Activated CD4-positive, alpha-beta T cell treated with anti-CD3 and anti-CD28 coated beads for 48 hours (primary cell): Measurements from ENCODE around the gene SPCS1.
"Not testable (repeated sequence)": the region's sequence is repeated elsewhere in the genome, so short reads cannot be mapped to it uniquely, and the experiment has no call there.

Experiments
- DNase-seq: peaks from one replicate; pipeline ENCODE4 v3.0.0-alpha.2; 2020

SPCS1 gene

DNA sequence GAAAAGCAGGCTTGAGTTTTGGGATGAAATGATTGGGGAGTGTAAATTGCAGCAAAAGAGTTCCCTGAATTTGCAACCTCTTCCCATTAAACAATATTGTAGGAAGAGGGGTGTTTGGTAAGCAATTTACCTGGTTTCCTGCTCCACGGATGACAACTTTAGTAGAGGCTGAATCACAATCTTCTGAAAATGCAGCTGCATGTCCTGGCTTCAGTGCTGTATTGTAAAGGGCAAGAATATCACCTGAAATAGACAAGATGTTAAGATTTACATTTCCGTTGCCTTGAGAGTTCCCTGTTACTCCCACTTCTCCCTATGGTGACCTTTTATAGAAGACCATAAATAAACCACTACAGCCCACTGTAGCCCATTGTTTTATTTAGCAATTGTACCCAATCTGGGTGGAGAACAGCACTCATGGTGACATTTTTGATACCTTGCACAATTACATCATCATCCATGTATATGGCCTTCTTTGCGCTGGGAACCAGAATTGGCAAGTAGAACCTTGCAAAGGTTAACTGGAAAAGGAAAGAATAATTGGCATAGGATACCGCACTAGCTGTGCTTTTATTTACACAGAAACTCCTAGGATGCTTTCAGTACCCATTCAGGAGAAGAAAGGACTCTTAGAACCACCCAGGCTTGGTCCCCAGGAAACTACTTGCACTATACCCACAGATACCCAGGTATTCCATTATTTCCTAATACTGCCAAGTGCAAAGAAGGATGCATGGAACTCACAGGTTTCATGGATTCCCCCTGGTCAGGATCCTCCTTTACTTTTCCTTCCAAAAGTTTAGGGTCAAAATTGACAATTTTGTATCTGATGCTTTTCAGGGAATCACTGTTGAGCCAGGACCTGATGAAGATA is 9.9 kb upstream of the SPCS1 start:
- no peak for DNase-seq

- no peak for DNase-seq
Observed at GRCh38 chr3:52696830-52697631, 8.9 kb upstream of the SPCS1 start.

GRCh38 chr3:52697632-52697965 is 8.3 kb upstream of the SPCS1 start:
- no peak for DNase-seq

GRCh38 chr3:52703341-52703740 is 2.6 kb upstream of the SPCS1 start:
- no peak for DNase-seq

DNA sequence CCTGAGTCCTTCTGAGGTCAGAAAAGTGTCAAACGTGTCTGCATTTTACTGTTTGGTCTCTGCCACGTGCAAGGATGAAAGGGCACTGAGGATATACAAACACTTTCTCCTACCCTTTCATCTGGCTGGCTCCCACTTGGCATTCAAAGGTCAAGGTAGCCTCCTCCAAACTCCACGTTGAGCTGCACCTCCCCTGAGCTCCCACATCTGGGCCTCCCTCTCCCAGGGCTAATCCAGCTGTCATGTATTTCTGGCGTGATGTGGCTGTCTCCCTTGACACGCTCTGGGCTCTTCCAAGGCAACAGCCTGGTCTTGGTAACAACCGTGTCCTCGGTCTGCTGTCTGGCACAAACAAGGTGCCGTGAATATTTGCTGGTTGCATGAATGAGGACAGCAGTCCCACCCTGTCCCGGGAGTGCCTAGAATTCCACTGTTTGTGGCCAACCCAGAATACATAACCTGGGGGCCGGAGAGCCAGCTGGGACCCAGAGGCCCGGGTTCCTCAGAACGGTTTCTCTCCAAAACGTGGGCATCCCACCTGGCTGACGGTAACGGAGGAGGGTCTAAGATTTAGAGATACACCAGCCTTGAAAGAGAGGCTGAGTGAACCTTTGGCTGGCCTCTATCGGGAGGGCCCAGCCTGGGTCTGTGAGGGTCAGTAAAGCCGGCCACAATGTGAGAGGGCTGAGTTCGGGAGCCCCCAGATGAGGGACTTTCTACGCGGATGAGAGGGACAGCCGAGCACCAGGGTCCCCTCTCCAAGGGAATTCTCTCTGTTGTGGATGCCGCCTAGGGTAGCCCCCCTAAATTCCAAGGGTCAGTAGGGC is 1.1 kb upstream of the SPCS1 start:
- peak; percentile 23 for DNase-seq

GRCh38 chr3:52705438-52705687 is 543 bp upstream of the SPCS1 start:
- no peak for DNase-seq

GRCh38 chr3:52707585-52707984 is 1.7 kb downstream of the SPCS1 start:
- no peak for DNase-seq

GRCh38 chr3:52710512-52710911 is 4.6 kb downstream of the SPCS1 start:
- no peak for DNase-seq

- DNase-seq: no peak
Observed at GRCh38 chr3:52712291-52713212, 6.6 kb downstream of the SPCS1 start.

DNA sequence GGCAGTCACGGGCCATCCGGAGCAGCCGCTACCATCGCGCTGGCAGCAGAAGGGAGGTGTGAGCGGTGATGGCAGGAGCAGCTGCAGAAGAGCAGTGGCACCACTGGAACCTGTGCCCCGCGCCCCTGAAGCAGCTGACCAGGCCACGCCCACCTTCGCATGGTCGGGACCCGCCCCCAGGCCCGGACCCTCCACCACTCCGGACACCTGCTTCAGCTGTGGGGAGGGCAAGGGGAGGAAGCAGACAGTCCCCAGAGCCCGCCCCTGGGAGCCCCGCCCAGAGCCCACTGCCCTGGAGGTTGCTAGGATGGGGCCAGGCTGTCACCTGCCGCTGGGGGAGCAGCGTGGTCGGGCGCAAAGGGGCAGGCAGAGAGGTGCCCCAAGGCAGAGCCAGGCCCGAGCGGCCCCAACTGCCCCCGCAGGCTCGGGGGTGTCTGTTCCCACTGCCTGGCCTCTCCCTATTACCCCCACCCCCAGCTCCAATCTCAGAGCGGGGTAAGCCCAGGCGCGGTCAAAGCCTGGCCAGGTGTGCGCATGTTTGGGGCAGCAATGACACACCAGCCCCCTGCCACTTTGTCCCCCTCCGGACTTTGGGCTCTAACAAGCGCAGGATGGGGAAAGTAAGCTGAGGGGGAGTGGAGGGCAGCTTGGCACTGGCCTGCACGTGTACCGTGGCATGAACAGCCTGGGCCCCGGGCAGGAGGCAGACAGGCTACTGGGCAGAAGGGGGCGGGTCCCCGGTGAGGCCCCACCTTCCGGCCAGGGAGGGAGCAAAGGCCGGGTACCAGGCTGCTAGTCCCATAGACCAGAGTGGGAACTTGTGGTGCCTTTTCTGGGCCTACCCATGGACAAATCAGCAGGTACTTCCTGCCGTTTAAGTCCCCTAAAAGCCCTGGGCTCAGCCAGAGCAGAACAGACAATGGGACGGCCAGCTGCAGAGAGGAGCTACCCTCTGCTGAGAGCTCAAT is 8.7 kb downstream of the SPCS1 start:
- no peak for DNase-seq

DNA sequence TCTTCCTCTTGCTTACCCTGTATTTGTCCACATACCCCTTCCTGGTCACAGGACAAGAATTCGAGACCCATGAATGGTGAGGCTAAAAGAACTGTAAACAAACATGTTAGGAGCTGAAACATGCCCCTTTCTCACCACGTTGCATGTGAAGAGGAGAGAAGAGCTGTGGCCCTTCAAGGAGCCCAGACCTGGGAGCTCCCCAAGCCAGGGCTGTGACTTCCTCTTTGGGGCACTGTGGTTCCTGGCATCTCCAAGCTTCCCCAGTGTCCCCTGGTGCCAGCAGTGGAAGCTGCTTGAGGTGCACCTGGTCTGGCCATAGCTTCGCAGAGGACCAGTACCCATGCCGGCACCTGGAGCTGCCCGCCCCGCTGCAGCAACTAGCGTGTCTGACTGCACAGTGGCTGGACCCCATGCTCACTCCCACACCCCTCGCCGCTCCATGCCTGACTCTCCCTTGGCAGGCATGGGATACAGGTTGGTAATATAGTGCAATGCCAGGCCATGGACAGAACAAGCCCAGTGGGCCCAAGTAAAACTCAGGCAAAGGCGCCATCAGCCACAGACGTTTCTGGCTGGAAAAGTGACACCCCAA is 9.9 kb downstream of the SPCS1 start:
- DNase-seq: no peak

DNA sequence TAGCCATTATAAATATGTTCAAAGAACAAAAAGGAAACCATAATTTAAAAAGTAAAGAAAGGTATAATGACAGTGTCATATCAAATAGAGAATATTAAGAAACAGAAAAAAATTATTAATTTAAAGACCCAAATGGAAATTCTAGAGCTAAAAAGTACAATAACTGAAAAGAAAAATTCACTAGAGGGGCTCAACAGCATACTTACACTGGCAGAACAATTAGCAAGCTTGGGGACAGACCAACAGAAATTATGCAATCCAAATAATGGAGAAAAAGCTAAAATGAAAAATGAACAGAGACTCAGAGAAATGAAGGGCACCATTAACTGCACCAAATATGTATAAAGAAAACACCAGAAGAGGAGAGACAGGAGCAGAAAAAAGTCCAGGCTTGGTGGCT is 13.7 kb downstream of the SPCS1 start:
- no peak for DNase-seq

- DNase-seq: no peak
Observed at GRCh38 chr3:52721002-52721729, 15.3 kb downstream of the SPCS1 start.

DNA sequence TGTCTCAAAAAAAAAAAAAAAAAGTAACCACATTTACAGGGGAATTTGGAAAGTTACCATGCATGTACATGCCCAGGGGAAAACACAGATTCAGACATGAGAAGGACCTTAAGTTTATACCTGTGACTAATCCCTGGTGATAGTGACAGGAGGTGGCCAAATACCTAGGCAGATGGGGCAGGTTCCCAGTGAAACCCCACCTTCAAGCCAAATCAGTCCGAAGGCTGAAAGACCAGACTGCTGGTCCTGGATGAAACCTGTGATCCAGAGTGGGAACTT is 15.8 kb downstream of the SPCS1 start:
- no peak for DNase-seq

- DNase-seq: no peak
Observed at GRCh38 chr3:52722491-52722890, 16.6 kb downstream of the SPCS1 start.

DNA sequence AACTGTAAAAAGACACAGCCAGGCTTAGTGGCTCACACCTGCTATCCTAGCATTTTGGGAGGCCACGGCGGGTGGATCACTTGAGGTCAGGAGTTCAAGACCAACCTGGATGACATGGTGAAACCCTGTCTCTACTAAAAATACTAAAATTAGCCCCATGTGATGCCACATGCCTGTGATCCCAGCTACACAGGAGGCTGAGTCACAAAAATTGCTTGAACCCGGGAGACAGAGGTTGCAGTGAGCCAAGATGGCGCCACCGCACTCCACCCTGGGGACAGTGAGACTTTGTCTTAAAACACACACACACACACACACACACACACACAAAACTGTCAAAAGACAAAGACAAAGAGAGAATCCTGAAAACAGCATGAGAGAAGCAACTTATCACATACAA is 18.0 kb downstream of the SPCS1 start:
- DNase-seq: no peak

GRCh38 chr3:52724511-52724910 is 18.6 kb downstream of the SPCS1 start:
- DNase-seq: no peak

DNA sequence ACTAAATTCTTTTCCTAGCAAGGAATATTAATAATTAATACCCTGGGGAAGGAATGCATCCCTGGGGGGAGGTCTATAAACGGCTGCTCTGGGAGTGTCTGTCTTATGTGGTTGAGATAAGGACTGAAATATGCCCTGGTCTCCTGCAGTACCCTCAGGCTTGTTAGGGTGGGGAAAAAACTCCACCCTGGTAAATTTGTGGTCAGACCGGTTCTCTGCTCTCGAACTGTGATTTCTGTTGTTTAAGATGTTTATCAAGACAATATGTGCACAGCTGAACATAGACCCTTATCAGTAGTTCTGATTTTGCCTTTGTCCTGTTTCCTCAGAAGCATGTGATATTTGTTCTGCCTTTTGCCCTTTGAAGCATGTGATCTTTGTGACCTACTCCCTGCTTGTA is 22.8 kb downstream of the SPCS1 start:
- not testable (repeated sequence) for DNase-seq

DNA sequence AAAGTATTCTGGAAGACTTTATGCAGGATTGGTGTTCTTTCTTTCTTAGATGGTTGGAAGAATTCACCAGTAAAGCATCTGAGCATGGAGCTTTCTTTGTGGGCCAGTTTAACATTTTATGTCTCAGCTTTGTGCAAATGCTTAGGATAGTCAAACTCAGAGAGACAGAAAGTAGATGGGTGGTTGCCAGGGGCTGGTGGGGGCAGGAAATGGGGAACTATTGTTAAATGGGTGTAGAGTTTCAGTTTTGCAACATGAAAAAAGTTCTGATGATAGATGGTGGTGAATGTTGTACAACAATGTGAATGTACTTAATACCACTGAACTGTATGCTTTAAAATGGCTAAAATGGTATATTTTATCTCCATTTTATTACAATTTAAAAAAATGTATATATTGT is 24.8 kb downstream of the SPCS1 start:
- DNase-seq: no peak

DNA sequence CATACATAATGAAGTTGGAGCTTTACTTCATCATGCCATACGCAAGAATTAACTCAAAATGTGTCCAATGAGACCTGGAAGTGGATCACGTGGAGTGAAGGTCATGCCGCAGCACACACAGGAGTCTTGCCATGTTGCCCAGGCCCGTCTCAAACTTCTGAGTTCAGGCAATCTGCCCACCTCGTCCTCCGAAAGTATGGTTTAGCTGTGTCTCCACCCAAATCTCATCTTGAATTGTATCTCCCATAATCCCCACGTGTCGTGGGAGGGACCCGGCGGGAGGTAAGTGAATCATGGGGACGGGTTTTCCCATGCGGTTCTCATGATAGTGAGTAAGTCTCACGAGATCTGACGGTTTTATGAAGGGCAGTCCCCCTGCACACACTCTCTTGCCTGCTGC is 25.7 kb downstream of the SPCS1 start:
- no peak for DNase-seq
